Sciatic nerve (tissue), 2 donors: ENCODE measurements around the gene F12. TPM values are rescaled to one million over a fixed set of nuclear protein-coding genes. Genes with fewer than 3 reads are reported as not detected.

ENCODE experiments used
- ATAC-seq: fragments of 200-7000 bp; cut with Tn5 transposase; one replicate; pipeline ENCODE4 v1.9.1; 2020; ENCODE audit warnings: mild to moderate bottlenecking, moderate library complexity
- DNase-seq: peaks from one replicate; pipeline ENCODE4 v3.0.0-alpha.2; 2020; ENCODE audit warnings: low spot score
- intact Hi-C: fragments of 100-400 bp; cut with DNase I; formaldehyde crosslinking; loops from one replicate; pipeline ENCODE4 v1.14.2; 2022
- total RNA-seq: library from RNA; stranded (reverse); fragmentation: NEBNext Ultra II Directional; extraction: Animal tissue kit (Norgen Biotek cat#: 25700); gene quantifications from one replicate; pipeline ENCODE4 v1.2.1, GENCODE V29; 2021
- donor health status: DM: no; HTN: no; CAD: no.
- donor health status: DM: no; HTN: no; CAD: no.

The F12 gene
- total RNA-seq, 1 donor from 2014 or later: 0.49 TPM

- DNase-seq (no peak), ATAC-seq (no peak)
- intact Hi-C loops: no loop called here
Measured at GRCh38 chr5:177397875-177398390, 11.4 kb downstream of the F12 start.

DNA sequence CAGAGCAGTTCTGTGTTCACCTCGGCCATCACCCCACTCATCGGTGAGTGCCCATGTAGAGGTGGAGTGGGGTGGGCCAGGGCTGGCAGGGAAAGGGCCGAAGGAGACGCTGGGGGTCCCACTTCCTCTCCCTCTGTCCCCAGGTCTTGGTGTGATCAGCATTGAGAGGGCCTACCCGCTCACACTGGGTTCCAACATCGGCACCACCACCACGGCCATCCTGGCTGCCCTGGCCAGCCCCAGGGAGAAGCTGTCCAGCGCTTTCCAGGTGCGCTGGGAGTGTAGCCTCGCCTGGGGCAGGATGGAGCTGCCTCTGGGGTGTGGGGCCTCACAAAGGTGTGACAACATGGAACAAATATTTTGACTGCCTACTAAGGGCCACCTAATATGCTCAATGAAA is 12.6 kb downstream of the F12 start:
- ATAC-seq (no peak), DNase-seq (no peak)
- intact Hi-C loops: no loop called here

DNA sequence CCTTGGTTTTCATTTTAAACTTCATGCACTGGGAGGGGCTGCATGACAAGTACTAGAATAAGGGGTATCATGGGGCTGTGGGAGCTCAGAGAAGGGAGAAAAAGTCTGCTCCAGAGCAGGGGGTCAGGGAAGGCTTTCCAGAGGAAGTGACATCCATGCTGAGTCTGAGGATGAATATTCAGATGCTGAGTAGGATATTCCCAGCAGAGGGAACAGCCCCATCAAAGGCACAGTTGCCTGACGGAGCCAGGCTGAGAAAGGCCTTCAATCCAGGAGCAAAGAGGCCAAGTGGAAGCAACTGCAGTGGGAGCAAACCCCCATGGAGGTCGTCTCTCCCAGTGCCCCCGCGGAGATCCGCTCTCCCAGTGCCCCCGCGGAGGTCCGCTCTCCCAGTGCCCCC is 13.3 kb downstream of the F12 start:
- intact Hi-C loops: no loop called here
- ATAC-seq (no peak), DNase-seq (no peak)

DNA sequence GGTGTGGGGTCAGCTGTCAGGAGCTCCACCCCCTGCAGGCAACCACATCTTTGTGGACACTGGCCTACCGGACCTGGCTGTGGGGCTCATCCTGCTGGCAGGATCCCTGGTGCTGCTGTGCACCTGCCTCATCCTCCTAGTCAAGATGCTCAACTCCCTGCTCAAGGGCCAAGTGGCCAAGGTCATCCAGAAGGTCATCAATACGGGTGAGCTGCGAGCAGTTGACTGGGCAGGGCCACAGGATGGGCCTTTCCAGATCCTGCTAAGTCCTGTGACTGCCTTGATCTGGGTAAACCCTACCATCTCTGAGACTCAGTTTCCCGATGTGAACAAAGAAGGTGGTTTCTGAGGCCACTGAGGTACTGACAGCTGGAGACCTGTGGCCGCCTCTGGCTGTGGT is 15.4 kb downstream of the F12 start:
- intact Hi-C loops: loop anchor here (5.0 kb wide), 1 partner anchor 108 kb away; no protein-coding TSS in a partner anchor
- ATAC-seq: no peak
- no peak for DNase-seq

DNA sequence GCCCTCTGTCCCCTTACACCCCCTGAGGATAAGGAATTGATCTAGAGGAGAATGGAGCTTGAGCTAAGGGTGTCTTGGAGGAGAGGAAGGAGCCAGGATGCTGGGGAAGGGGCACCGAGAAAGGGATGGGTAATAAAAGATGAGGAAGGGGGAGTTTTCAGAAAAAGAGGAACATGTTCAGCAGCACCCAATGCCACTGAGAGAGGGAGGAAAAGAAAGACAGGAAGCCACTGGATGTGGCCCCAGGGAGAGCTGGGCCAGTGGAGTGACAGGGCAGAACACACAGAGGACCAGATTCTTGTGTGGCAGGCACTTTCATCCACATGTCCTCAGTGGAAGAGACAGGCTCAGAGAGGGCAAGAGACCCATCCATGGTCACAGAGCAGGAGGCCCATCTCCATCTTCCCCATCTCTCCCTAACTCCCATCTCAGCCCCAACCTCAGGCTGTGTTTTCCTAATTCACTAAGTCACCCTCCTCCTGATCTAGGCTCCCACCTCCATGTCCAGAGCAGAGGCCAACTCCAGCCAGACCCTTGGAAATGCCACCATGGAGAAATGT is 16.1 kb downstream of the F12 start:
- intact Hi-C loops: loop anchor here (5.0 kb wide), 1 partner anchor 109 kb away; no protein-coding TSS in a partner anchor
- ATAC-seq (no peak), DNase-seq (no peak)

DNA sequence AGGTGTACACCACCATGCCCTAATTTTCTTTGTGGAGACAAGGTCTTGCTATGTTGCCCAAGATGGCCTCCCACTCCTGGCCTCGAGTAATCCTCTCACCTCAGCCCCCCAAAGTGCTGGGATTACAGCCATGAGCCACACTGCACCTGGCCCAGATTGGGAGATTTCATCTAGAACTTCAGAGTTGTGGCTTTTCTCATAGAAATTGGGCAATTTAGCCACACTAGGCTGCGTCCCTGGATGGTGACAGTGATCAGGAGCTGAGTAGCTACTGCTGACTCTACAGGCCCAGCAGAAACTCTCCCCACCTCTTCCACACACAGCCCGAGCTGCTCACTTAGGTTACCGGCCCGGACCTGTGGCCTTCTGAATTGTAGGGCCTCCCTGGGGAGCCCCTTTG is 16.6 kb downstream of the F12 start:
- intact Hi-C loops: loop anchor here (5.0 kb wide), 1 partner anchor 110 kb away; no protein-coding TSS in a partner anchor
- no peak for ATAC-seq
- DNase-seq: no peak

- intact Hi-C loops: loop anchor here (5.0 kb wide), 1 partner anchor 112 kb away; no protein-coding TSS in a partner anchor
- ATAC-seq (peak; percentile 89), DNase-seq (peak; percentile 87)
Measured at GRCh38 chr5:177390363-177391300, 18.7 kb downstream of the F12 start.

DNA sequence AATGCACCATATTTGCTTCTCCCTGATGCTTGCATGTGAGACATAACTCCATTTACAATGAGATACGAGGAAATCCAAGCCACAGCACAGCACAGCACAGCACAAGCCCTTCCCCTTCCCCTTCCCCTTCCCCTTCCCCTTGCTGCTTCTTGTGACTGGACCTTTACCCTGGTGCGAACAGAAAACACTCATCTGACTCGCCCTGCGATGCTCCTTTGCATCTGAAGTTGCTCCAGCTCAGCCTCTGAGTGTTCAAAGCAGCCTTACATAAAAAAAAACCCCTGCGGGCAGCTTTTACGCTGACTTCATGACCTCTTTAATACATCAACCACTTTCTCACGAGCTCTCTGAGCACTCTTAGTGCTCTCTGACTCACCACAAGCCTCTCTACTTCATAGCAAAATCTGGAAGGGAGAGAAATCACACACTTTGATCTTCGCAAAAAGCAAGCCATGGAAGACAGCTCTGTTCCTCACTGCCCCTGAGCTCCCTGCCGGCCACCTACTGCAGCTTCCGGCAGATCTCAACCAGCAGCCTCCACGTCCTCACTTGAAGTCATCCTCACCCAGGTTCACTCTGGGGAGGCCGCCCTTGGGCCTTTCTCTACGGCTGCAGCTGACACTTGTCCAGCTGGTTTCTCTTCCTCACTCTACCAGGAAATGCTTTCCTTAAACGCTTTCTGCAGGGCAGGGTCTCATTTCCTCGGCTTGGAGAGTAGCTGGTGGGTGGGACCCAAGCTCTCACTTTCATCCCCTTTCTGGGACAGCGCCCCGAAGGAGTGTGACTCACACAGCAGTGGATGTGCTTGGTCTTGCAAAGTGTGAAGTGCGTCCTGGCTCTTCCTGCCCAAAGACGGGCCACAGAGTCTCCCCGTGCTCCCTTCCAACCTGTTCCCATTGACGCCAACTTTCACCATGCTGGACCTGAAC is 19.9 kb downstream of the F12 start:
- intact Hi-C loops: loop anchor here (5.0 kb wide), 1 partner anchor 113 kb away; no protein-coding TSS in a partner anchor
- no peak for DNase-seq
- ATAC-seq: no peak

GRCh38 chr5:177388521-177389052 is 20.8 kb downstream of the F12 start:
- DNase-seq (no peak), ATAC-seq (no peak)
- intact Hi-C loops: no loop called here

DNA sequence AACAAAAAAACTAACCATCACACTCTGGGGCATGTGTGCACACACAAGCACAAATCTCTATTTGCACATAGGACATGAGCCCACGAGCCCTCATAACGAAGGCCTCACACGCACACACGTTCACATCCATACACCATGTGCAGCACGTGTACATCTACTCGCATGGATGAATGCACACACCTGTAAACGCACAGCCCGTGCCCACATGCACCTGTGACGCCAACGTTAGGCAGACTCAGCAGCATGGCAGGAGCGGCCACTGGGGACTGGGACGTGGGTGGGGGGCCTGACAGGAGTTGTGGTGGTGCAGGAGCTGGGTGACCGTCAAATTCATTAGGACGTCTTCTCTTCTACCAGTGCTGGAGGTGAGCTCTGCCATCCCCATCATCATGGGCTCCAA is 22.0 kb downstream of the F12 start:
- no peak for ATAC-seq
- intact Hi-C loops: no loop called here

GRCh38 chr5:177386542-177386941 is 22.8 kb downstream of the F12 start:
- ATAC-seq: no peak
- intact Hi-C loops: no loop called here
- DNase-seq: no peak

More for the DNA sequence above, 22.0 kb downstream of the F12 start:
- DNase-seq: no peak

DNA sequence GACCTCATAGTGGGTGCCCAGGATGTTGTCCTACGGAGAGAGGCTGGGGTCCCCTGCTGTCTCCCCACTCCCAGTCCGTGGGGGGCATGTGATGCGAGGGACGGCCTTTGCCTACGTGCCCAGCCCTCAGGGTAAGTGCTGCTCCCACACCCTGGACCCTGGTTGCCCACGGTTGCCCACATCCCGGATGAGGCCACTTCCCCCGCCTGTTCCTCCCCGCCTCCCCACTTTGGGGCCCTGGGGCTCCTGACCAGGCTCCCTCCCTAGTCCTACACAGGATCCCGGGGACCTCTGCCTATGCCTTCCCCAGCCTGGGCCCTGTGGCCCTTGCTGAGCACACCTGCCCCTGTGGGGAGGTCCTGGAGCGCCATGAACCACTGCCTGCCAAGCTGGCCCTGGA is 23.6 kb downstream of the F12 start:
- intact Hi-C loops: no loop called here
- DNase-seq (no peak), ATAC-seq (no peak)

GRCh38 chr5:177384134-177384533 is 25.2 kb downstream of the F12 start, which contains the start of gene SLC34A1:
Gene SLC34A1 (plus strand): TSS chr5:177384434. CDS start chr5:177385742, 1,308 bp downstream.
- DNase-seq: no peak
- intact Hi-C loops: no loop called here
- no peak for ATAC-seq

DNA sequence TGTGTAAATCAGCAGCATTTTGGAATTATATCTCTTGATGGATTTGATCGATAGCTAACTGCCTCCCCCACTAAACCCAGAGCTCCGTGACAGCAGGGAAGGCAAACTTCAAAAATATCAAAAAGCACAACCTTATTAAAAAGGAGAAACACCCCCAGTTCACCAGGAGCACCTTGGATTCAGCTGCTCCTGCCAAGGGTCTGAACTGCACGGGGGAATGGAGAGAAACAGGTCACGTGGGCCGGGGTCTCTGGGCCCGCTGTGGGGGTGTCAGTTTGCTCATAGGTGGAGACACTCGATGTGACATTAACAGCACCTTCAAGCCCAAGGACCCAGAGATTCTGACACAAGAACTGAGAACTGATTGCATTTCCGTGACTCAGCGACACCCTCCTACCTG is 26.2 kb downstream of the F12 start:
- ATAC-seq: no peak
- DNase-seq: no peak
- intact Hi-C loops: no loop called here

DNA sequence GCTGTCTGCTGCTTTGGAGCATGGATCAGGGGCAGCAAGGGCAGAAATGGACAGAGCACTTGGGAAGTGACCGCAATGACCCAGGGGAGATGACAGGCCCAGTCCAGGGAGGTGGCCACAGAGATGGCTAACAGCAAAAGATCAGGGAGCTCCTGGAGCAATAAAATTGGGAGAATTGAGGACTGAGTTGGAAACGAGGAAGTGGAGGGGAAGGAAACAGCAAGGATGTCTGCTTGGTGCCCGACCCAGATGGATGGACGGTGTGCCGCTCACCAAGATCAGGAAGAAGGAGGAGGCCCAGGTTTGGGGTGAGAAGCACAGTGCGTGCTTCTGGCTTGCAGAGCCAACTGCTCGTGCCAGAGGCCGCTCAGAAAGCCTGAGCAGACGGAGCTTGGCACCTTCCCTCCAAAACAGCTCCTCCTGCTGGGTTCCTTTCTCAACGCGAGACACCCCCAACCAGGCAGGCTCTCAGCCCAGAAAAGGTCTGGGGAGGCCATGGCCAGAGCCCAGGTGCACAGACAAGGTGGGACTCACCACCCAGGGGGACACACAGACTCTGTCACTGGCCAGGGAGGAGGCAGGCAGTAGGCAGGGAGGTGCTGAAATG is 26.8 kb downstream of the F12 start:
- intact Hi-C loops: no loop called here
- no peak for DNase-seq
- ATAC-seq: no peak

DNA sequence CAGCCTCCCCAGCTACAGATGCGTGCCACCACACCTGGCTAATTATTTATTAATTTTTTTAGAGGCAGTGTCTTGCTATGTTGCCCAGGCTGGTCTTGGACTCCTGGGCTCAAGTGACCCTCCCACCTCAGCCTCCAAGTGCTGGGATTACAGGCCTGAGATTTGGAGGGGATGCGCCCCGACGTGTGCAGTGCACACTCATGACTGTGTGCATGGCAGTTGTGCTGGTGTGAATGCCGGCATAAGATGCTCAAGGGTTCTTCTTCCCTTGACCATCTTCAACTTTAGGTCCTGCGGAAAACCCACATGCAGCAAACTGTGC is 28.6 kb downstream of the F12 start:
- intact Hi-C loops: no loop called here
- no peak for DNase-seq

DNA sequence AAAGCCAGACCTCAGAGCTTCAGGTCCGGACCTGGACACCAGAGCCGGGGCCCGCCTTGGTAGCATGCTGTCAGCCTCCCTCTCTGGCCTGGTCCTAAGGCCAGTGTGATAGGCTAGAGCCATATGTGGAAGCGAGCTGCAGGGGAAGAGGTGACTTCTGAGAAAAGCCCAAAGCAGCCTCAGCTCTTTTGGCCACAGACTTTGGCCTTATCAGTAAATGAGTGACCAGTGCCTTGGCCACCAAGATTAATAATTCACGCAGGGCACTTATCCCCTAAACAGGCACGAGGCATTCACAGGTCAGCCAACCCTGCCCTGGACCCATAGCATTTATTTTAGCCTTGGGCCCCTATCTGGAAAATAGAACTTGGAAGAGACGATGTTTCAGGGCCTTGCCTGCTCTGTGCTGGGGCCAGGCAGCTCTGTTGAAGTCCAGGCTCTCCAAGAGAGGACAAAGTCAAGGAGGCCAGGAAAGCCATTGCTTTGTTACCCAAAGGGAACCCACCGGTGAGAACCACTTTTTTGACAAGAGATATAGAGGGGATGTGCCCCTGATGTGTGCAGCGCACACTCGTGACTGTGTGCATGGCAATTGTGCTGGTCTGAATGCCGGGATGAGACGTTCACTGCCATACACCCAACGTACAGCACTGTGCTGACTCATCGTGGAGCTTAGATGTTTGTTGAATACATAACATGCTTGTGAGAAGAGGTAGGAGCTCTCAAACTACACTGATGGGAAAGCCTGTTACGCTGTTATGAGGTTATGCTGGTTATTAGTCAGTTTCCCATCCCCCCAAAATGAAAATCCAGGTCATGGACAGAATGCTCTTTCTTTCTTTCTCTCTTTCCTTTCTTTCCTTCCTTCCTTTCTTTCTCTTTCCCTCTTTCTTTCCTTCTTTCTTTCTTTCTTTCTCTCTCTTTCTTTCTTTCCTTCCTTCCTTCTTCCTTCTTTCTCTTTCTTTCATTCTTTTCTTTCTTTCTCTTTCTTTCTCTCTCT is 30.2 kb downstream of the F12 start:
- ATAC-seq: no peak

More for the DNA sequence above, 28.6 kb downstream of the F12 start:
- no peak for ATAC-seq

More for the DNA sequence above, 30.2 kb downstream of the F12 start:
- no peak for DNase-seq
- intact Hi-C loops: no loop called here
